Amygdala (tissue), 56 donors: ENCODE results near the gene ZYG11B.
"Not testable (repeated sequence)": the region's sequence is repeated elsewhere in the genome, so short reads cannot be mapped to it uniquely, and the experiment has no call there.

Experiments used
- DNase-seq, 56 donors: peaks; one replicate each; lab custom pipeline; 2025; lab: John Stamatoyannopoulos, UW

ZYG11B gene

GRCh38 chr1:52706941-52707926 is 19.0 kb upstream of the ZYG11B start:
- DNase-seq, result no peak

- peak in 1 of 56 donors; percentile 8 for DNase-seq
Measured at GRCh38 chr1:52707927-52708655, 18.2 kb upstream of the ZYG11B start.

- DNase-seq, result no peak
Measured at GRCh38 chr1:52709016-52709415, 17.2 kb upstream of the ZYG11B start.

GRCh38 chr1:52713590-52713989 is 12.7 kb upstream of the ZYG11B start:
- DNase-seq, result no peak

GRCh38 chr1:52715296-52715695 is 11.0 kb upstream of the ZYG11B start:
- not testable (repeated sequence) for DNase-seq

GRCh38 chr1:52723260-52723659 is 3.0 kb upstream of the ZYG11B start:
- DNase-seq, result no peak

- DNase-seq, result no peak
Measured at GRCh38 chr1:52725903-52726264, 369 bp upstream of the ZYG11B start.

GRCh38 chr1:52727114-52727586 is 897 bp downstream of the ZYG11B start:
- peak in 8 of 56 donors; percentile 5 to 17 (median 10) for DNase-seq

- DNase-seq, result no peak
Measured at GRCh38 chr1:52727956-52728656, 1.9 kb downstream of the ZYG11B start.

- DNase-seq, result no peak
Measured at GRCh38 chr1:52733368-52733767, 7.1 kb downstream of the ZYG11B start.

GRCh38 chr1:52735371-52735770 is 9.1 kb downstream of the ZYG11B start:
- not testable (repeated sequence) for DNase-seq

GRCh38 chr1:52738148-52738547 is 11.9 kb downstream of the ZYG11B start:
- DNase-seq, result no peak

- no peak for DNase-seq
Measured at GRCh38 chr1:52738893-52739292, 12.6 kb downstream of the ZYG11B start.

- no peak for DNase-seq
Measured at GRCh38 chr1:52739699-52740467, 13.6 kb downstream of the ZYG11B start.

GRCh38 chr1:52741259-52741658 is 15.0 kb downstream of the ZYG11B start:
- no peak for DNase-seq

- DNase-seq, result no peak
Measured at GRCh38 chr1:52746189-52746588, 19.9 kb downstream of the ZYG11B start.

- DNase-seq, result no peak
Measured at GRCh38 chr1:52747450-52747849, 21.2 kb downstream of the ZYG11B start.

- no peak for DNase-seq
Measured at GRCh38 chr1:52748119-52748518, 21.9 kb downstream of the ZYG11B start.

GRCh38 chr1:52749496-52749895 is 23.2 kb downstream of the ZYG11B start:
- DNase-seq, result not testable (repeated sequence)

- not testable (repeated sequence) for DNase-seq
Measured at GRCh38 chr1:52750139-52750538, 23.9 kb downstream of the ZYG11B start.
